ENCODE measurements around the gene NCOA3.
"Not testable (repeated sequence)": the region's sequence is repeated elsewhere in the genome, so short reads cannot be mapped to it uniquely, and the experiment has no call there.

GRCh38 chr20:47460761-47461112 is 41.0 kb upstream of the NCOA3 start:
- not testable (repeated sequence) for TF ChIP-seq POLR2A (IDR thresholded peaks at IDR 0.05; ENCODE audit: low read length); GATA1 (IDR thresholded peaks at IDR 0.05; ENCODE audit: low read depth, low read length)
